ENCODE results near the gene SH3GL2. TPM values are rescaled to one million over a fixed set of nuclear protein-coding genes. Genes with fewer than 3 reads are reported as not detected.

The SH3GL2 gene
- total and polyA plus RNA-seq, 8 donors: 0.84 to 10.3 (median 6.3) TPM

DNA sequence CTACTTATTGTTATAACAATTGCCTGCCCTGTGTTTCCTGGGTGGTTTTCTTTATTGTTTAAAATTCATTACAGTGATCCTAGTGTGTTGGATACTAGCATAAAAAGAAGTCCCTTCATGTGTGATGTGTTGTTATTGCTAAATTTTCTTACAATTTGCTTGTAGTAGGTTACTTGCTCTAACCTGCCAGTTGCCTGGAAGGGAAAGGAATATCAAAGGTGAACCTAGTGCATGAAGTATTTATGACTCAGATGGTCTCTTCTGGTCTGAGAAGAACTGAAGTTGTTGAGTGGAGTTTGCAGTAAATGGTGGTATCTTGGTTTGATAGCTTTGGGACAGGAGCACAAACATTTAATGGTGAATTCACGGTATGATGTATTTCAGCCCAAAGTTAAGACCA, 58.0 kb downstream of the SH3GL2 start:
- Histone ChIP-seq H3K27me3 (no peaks in the 10 kb centered on the region), H3K36me3 (no peaks in the 10 kb centered on the region), H3K9me3 (peaks cover 0 to 2% of the 10 kb centered on the region in 2 donors), H3K4me1 (no peaks in the 10 kb centered on the region), H3K27ac (no peak overlapping the region), H3K4me3 (no peak overlapping the region)
- ATAC-seq: no peak
- no peak for DNase-seq
- TF ChIP-seq, protein P1, sequence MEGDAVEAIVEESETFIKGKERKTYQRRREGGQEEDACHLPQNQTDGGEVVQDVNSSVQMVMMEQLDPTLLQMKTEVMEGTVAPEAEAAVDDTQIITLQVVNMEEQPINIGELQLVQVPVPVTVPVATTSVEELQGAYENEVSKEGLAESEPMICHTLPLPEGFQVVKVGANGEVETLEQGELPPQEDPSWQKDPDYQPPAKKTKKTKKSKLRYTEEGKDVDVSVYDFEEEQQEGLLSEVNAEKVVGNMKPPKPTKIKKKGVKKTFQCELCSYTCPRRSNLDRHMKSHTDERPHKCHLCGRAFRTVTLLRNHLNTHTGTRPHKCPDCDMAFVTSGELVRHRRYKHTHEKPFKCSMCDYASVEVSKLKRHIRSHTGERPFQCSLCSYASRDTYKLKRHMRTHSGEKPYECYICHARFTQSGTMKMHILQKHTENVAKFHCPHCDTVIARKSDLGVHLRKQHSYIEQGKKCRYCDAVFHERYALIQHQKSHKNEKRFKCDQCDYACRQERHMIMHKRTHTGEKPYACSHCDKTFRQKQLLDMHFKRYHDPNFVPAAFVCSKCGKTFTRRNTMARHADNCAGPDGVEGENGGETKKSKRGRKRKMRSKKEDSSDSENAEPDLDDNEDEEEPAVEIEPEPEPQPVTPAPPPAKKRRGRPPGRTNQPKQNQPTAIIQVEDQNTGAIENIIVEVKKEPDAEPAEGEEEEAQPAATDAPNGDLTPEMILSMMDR (IDR thresholded peaks at IDR 0.05): no peak
- intact Hi-C loops (cut with DNase I): no loop called here

DNA sequence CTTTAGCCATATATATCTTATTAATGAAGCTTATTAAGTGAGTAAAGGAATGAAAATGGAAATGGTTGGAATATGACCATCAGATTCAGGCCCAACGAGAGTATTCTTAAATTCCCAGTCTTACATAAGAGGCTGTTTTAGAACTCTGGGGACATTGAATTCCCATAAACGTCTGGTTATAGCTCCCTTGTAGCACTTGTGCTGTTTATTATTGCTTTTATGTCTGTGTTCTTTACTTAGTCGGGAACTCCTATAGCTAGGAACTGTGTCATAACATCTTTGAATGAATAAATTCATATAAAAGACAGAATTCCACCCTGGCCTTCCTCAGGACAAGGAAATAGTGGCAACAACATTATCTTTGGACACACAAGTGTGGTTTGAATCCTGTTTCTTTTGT, 58.4 kb downstream of the SH3GL2 start:
- Histone ChIP-seq H3K9me3 (peaks cover 0 to 2% of the 10 kb centered on the region in 2 donors), H3K27me3 (no peaks in the 10 kb centered on the region), H3K4me1 (no peaks in the 10 kb centered on the region), H3K27ac (no peak overlapping the region), H3K36me3 (no peaks in the 10 kb centered on the region), H3K4me3 (no peak overlapping the region)
- intact Hi-C loops (cut with DNase I): no loop called here
- TF ChIP-seq, protein P1 (IDR thresholded peaks at IDR 0.05): no peak
- DNase-seq (no peak), ATAC-seq (no peak)

DNA sequence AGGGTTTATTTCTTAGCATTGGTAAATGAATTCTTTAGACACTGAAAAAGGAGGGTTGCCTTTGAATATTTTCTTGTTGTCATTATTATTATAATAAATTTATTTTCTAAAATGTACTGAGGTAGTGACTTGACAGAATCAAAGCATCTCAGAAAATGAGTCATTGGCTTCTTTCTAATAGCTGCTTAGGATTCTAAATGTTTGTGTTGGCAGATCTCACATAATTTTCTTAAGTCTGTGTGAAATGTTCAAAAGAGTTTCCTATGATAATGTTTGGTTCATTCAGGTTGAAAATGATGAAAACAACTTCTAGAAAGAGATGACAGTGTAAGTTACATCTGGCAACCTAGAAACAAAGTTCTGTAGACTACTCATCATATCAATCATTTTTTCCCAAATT, 69.7 kb downstream of the SH3GL2 start:
- Histone ChIP-seq H3K9me3 (peaks cover 0 to 9% of the 10 kb centered on the region in 2 donors), H3K27ac (no peak overlapping the region), H3K4me1 (no peaks in the 10 kb centered on the region), H3K4me3 (no peak overlapping the region), H3K27me3 (no peaks in the 10 kb centered on the region), H3K36me3 (no peaks in the 10 kb centered on the region)
- ATAC-seq: no peak
- TF ChIP-seq, protein P1 (IDR thresholded peaks at IDR 0.05): no peak
- DNase-seq: no peak
- intact Hi-C loops (cut with DNase I): no loop called here

DNA sequence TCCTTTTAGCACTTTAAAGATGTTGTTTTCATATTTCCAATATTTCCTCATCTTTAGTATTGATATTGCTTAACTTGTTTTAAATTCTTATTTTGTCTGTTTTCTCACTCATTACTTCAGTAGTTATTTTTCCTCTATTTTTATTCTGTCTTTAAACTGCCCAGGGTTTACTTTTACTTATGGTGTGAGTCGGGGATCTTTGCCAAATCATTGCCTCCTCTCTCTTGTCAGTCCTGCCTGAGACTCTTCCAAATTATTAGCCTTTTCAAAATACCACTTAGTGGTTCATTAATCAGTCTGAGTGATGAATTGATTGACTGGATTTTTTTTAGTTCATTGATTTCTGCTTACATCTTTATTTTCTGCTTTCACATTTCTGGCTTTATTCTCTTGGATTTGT, 72.9 kb downstream of the SH3GL2 start:
- Histone ChIP-seq H3K27me3 (no peaks in the 10 kb centered on the region), H3K4me1 (no peaks in the 10 kb centered on the region), H3K9me3 (no peaks in the 10 kb centered on the region), H3K27ac (no peak overlapping the region), H3K4me3 (no peak overlapping the region), H3K36me3 (no peaks in the 10 kb centered on the region)
- ATAC-seq (no peak), DNase-seq (no peak)
- intact Hi-C loops (cut with DNase I): no loop called here
- TF ChIP-seq, protein P1 (IDR thresholded peaks at IDR 0.05): no peak

DNA sequence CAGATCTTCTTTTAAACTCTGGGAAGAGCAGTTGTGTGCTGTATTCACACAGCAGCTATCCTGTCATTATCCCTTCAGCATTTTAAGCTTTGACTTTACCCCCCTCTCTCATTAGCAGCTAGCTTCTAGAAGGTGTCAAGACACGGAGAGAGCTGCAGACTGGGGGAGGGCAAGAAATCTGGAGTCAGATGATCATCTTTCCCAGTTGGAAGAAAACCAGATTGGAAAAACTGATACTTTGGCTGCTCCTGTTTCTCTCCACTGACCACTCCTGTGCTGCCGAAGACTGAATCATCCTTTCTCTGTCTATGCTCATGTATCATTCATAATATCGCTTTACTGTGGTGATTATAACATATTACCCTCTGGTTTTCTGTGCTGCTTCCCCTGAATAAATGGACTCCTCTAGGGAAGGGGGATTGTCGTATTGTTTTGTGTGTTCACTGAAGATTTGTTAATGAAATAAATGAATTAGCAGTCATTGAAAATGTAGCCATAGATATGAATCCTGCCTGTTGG, 75.1 kb downstream of the SH3GL2 start:
- no peaks in the 10 kb centered on the region for H3K9me3 ChIP-seq
- H3K27me3 ChIP-seq: no peaks in the 10 kb centered on the region
- ATAC-seq: no peak
- no peaks in the 10 kb centered on the region for H3K4me1 ChIP-seq
- intact Hi-C loops (cut with DNase I): no loop called here
- TF ChIP-seq, protein P1 (IDR thresholded peaks at IDR 0.05): no peak
- DNase-seq: no peak
- no peaks in the 10 kb centered on the region for H3K36me3 ChIP-seq
- no peak overlapping the region for H3K4me3 ChIP-seq
- no peak overlapping the region for H3K27ac ChIP-seq

Data from left lung (tissue), 10 donors.